Measurements from ENCODE around the gene CRYBG2.

Gene CRYBG2

GRCh38 chr1:26372039-26372438, 18.1 kb upstream of the CRYBG2 start:
- no peak for DNase-seq (ENCODE audit: low read depth)

- no peak for DNase-seq (ENCODE audit: low read depth)
Observed at GRCh38 chr1:26370591-26371382, 16.9 kb upstream of the CRYBG2 start.

- no peak for DNase-seq (ENCODE audit: low read depth)
Observed at GRCh38 chr1:26368486-26368885, 14.6 kb upstream of the CRYBG2 start.

- DNase-seq (ENCODE audit: low read depth): no peak
Observed at GRCh38 chr1:26368006-26368405, 14.1 kb upstream of the CRYBG2 start.

GRCh38 chr1:26367441-26367840, 13.5 kb upstream of the CRYBG2 start:
- DNase-seq (ENCODE audit: low read depth): no peak

- DNase-seq (ENCODE audit: low read depth): no peak
Observed at GRCh38 chr1:26364956-26365355, 11.0 kb upstream of the CRYBG2 start.

- peak; percentile 73 for DNase-seq (ENCODE audit: low read depth)
Observed at GRCh38 chr1:26363549-26364448, 9.9 kb upstream of the CRYBG2 start.

- no peak for DNase-seq (ENCODE audit: low read depth)
Observed at GRCh38 chr1:26362331-26362730, 8.4 kb upstream of the CRYBG2 start.

GRCh38 chr1:26361605-26362122, 7.7 kb upstream of the CRYBG2 start:
- DNase-seq (ENCODE audit: low read depth): no peak

- no peak for DNase-seq (ENCODE audit: low read depth)
Observed at GRCh38 chr1:26360807-26361604, 7.1 kb upstream of the CRYBG2 start.

GRCh38 chr1:26359981-26360806, 6.3 kb upstream of the CRYBG2 start:
- DNase-seq (ENCODE audit: low read depth): peak; percentile 23

- peak; percentile 46 for DNase-seq (ENCODE audit: low read depth)
Observed at GRCh38 chr1:26358411-26359384, 4.8 kb upstream of the CRYBG2 start.

GRCh38 chr1:26357121-26357602, 3.2 kb upstream of the CRYBG2 start:
- DNase-seq (ENCODE audit: low read depth): no peak

GRCh38 chr1:26356106-26356505, 2.2 kb upstream of the CRYBG2 start:
- DNase-seq (ENCODE audit: low read depth): no peak

- no peak for DNase-seq (ENCODE audit: low read depth)
Observed at GRCh38 chr1:26354972-26355371, 1.0 kb upstream of the CRYBG2 start.

GRCh38 chr1:26353210-26353859, 595 bp downstream of the CRYBG2 start:
- DNase-seq (ENCODE audit: low read depth): no peak

GRCh38 chr1:26352338-26352679, 1.6 kb downstream of the CRYBG2 start:
- DNase-seq (ENCODE audit: low read depth): no peak

- no peak for DNase-seq (ENCODE audit: low read depth)
Observed at GRCh38 chr1:26351590-26352337, 2.2 kb downstream of the CRYBG2 start.
